Measurements from ENCODE around the gene SNX7. TPM values are rescaled to one million over a fixed set of nuclear protein-coding genes. Genes with fewer than 3 reads are reported as not detected.

Gene SNX7
- 41.9 and 81.5 TPM in 2 replicates for total RNA-seq (ENCODE audit: low replicate concordance)

GRCh38 chr1:98661544-98662355 is at the start of gene SNX7:
SNX7 (plus strand) TSS chr1:98661721; CDS start chr1:98661732, 11 bp downstream.

Measured in smooth muscle cell of the coronary artery (primary cell).